ENCODE measurements around the gene YPEL5. TPM values are rescaled to one million over a fixed set of nuclear protein-coding genes. Genes with fewer than 3 reads are reported as not detected.

Gene YPEL5
- total RNA-seq, 1 donor from 2014 or later, result 71.5 TPM

GRCh38 chr2:30184035-30184434, 37.2 kb downstream of the YPEL5 start:
- DNase-seq, result no peak
- Mint-ChIP-seq H3K4me3 (ENCODE audit: unreplicated experiment) (no peak overlapping the region), H3K9me3 (ENCODE audit: unreplicated experiment) (peaks cover 4% of the 10 kb centered on the region), H3K4me1 (ENCODE audit: low read depth, unreplicated experiment) (peaks cover 5% of the 10 kb centered on the region), H3K36me3 (ENCODE audit: unreplicated experiment) (no peaks in the 10 kb centered on the region), H3K27ac (ENCODE audit: unreplicated experiment) (no peak overlapping the region), H3K27me3 (ENCODE audit: unreplicated experiment) (no peaks in the 10 kb centered on the region)
- no peak for TF ChIP-seq CTCF (IDR thresholded peaks at IDR 0.05; ENCODE audit: partially characterized antibody, unreplicated experiment)

GRCh38 chr2:30185178-30185577, 38.4 kb downstream of the YPEL5 start:
- DNase-seq, result no peak
- Mint-ChIP-seq H3K27me3 (ENCODE audit: unreplicated experiment) (no peaks in the 10 kb centered on the region), H3K4me1 (ENCODE audit: low read depth, unreplicated experiment) (peaks cover 5% of the 10 kb centered on the region), H3K27ac (ENCODE audit: unreplicated experiment) (no peak overlapping the region), H3K36me3 (ENCODE audit: unreplicated experiment) (no peaks in the 10 kb centered on the region), H3K9me3 (ENCODE audit: unreplicated experiment) (peaks cover 4% of the 10 kb centered on the region), H3K4me3 (ENCODE audit: unreplicated experiment) (no peak overlapping the region)
- TF ChIP-seq CTCF (IDR thresholded peaks at IDR 0.05; ENCODE audit: partially characterized antibody, unreplicated experiment), result no peak

- Mint-ChIP-seq H3K27ac (ENCODE audit: unreplicated experiment) (no peak overlapping the region), H3K9me3 (ENCODE audit: unreplicated experiment) (peaks cover 4% of the 10 kb centered on the region), H3K36me3 (ENCODE audit: unreplicated experiment) (no peaks in the 10 kb centered on the region), H3K4me1 (ENCODE audit: low read depth, unreplicated experiment) (peaks cover 5% of the 10 kb centered on the region), H3K27me3 (ENCODE audit: unreplicated experiment) (no peaks in the 10 kb centered on the region), H3K4me3 (ENCODE audit: unreplicated experiment) (no peak overlapping the region)
- no peak for DNase-seq
- TF ChIP-seq CTCF (IDR thresholded peaks at IDR 0.05; ENCODE audit: partially characterized antibody, unreplicated experiment), result no peak
Measured at GRCh38 chr2:30188292-30188691, 41.5 kb downstream of the YPEL5 start.

- DNase-seq, result no peak
- H3K4me1 Mint-ChIP-seq (ENCODE audit: low read depth, unreplicated experiment), result peaks cover 4% of the 10 kb centered on the region
Measured at GRCh38 chr2:30190637-30191036, 43.8 kb downstream of the YPEL5 start.

GRCh38 chr2:30191107-30191506, 44.3 kb downstream of the YPEL5 start:
- Mint-ChIP-seq H3K4me3 (ENCODE audit: unreplicated experiment) (no peak overlapping the region), H3K9me3 (ENCODE audit: unreplicated experiment) (peaks cover 2% of the 10 kb centered on the region), H3K36me3 (ENCODE audit: unreplicated experiment) (peaks cover 5% of the 10 kb centered on the region), H3K27me3 (ENCODE audit: unreplicated experiment) (peaks cover 2% of the 10 kb centered on the region), H3K4me1 (ENCODE audit: low read depth, unreplicated experiment) (peaks cover 2% of the 10 kb centered on the region), H3K27ac (ENCODE audit: unreplicated experiment) (no peak overlapping the region)
- no peak for DNase-seq
- TF ChIP-seq CTCF (IDR thresholded peaks at IDR 0.05; ENCODE audit: partially characterized antibody, unreplicated experiment), result no peak

More at GRCh38 chr2:30190637-30191036, 43.8 kb downstream of the YPEL5 start:
- TF ChIP-seq CTCF (IDR thresholded peaks at IDR 0.05; ENCODE audit: partially characterized antibody, unreplicated experiment), result no peak
- Mint-ChIP-seq H3K9me3 (ENCODE audit: unreplicated experiment) (peaks cover 4% of the 10 kb centered on the region), H3K36me3 (ENCODE audit: unreplicated experiment) (peaks cover 5% of the 10 kb centered on the region), H3K27ac (ENCODE audit: unreplicated experiment) (no peak overlapping the region), H3K4me3 (ENCODE audit: unreplicated experiment) (no peak overlapping the region), H3K27me3 (ENCODE audit: unreplicated experiment) (peaks cover 2% of the 10 kb centered on the region)

Measured in glutamatergic neuron (in vitro differentiated cells).